SU-DHL-6 (cell line): ENCODE results near the gene OR3A1.

Experiments
- EZH2phosphoT487 ChIP-seq: fragments of 200-600 bp; sonication (generic), shearing (Covaris generic); conservative IDR thresholded peaks from 2 replicates; pipeline ENCODE4 v1.6.1; 2018; ENCODE audit warnings: mild to moderate bottlenecking, antibody characterized with exemption, low read length, moderate library complexity, mixed read lengths
- TF ChIP-seq, protein P1 (sequence below): fragments of 200-600 bp; sonication (generic); IDR thresholded peaks from one replicate; pipeline ENCODE4 v1.5.1; 2017; ENCODE audit warnings: antibody characterized with exemption, mild to moderate bottlenecking, low read length, moderate library complexity; ENCODE audit not compliant: insufficient read depth, poor library complexity, severe bottlenecking

DNA sequence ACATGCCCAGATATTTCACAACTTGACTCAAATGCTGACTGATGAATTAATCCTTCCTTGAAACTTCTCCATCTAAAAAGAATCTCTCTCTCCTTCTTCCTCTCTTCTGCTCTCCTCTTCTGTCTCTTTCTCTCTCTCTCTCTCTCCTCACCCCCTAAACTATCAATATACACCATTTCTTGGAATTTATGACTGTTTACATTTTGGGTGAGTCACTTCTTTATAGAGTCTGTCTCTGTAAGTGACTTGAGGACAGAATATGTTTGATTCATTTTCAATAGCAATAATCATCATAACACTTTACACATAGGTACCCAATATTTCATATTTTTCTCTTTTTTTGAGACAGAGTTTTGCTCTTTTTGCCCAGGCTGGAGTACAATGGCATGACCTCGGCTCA lies 15.3 kb downstream of the OR3A1 start:
- TF ChIP-seq, protein P1, sequence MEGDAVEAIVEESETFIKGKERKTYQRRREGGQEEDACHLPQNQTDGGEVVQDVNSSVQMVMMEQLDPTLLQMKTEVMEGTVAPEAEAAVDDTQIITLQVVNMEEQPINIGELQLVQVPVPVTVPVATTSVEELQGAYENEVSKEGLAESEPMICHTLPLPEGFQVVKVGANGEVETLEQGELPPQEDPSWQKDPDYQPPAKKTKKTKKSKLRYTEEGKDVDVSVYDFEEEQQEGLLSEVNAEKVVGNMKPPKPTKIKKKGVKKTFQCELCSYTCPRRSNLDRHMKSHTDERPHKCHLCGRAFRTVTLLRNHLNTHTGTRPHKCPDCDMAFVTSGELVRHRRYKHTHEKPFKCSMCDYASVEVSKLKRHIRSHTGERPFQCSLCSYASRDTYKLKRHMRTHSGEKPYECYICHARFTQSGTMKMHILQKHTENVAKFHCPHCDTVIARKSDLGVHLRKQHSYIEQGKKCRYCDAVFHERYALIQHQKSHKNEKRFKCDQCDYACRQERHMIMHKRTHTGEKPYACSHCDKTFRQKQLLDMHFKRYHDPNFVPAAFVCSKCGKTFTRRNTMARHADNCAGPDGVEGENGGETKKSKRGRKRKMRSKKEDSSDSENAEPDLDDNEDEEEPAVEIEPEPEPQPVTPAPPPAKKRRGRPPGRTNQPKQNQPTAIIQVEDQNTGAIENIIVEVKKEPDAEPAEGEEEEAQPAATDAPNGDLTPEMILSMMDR, result no peak
- TF ChIP-seq EZH2phosphoT487, result no peak
